Hepatocyte (in vitro differentiated cells): ENCODE results near the gene ANAPC2.

Experiments
- CTCF ChIP-seq: fragments of 200-600 bp; sonication (generic); IDR thresholded peaks from 2 replicates; pipeline ENCODE4 v1.5.1; 2016; ENCODE audit warnings: antibody characterized with exemption, mild to moderate bottlenecking; ENCODE audit not compliant: poor library complexity
- EZH2 ChIP-seq: fragments of 200-600 bp; sonication (generic); IDR thresholded peaks from 2 replicates; pipeline ENCODE4 v1.6.1; 2016; ENCODE audit warnings: antibody characterized with exemption, mild to moderate bottlenecking, borderline replicate concordance
- EZH2phosphoT487 ChIP-seq: fragments of 200-600 bp; sonication (generic); IDR thresholded peaks from one replicate; pipeline ENCODE4 v1.6.1; 2018; ENCODE audit warnings: antibody characterized with exemption, mild to moderate bottlenecking, low read depth, moderate library complexity; ENCODE audit not compliant: unreplicated experiment, severe bottlenecking

- TF ChIP-seq CTCF: no peak
- no peak for TF ChIP-seq EZH2
- no peak for TF ChIP-seq EZH2phosphoT487
These were observed 29.0 kb downstream of the ANAPC2 start for GRCh38 chr9:137159105-137160053.
